Nephron progenitor cell (in vitro differentiated cells): Measurements from ENCODE around the gene C2CD4D.

Experiments
- DNase-seq: peaks from one replicate; pipeline ENCODE4 v3.0.0; 2021
- H3K27ac Mint-ChIP-seq: 2 replicates; pipeline ENCODE4 v1.8.0; 2021; ENCODE audit warnings: mild to moderate bottlenecking, moderate library complexity, mixed read lengths
- H3K27me3 Mint-ChIP-seq: 2 replicates; pipeline ENCODE4 v1.8.0; 2021; ENCODE audit warnings: mild to moderate bottlenecking, low read depth, mixed read lengths; ENCODE audit not compliant: poor library complexity
- H3K36me3 Mint-ChIP-seq: 2 replicates; pipeline ENCODE4 v1.8.0; 2021; ENCODE audit warnings: low read depth, mixed read lengths
- H3K4me1 Mint-ChIP-seq: 2 replicates; pipeline ENCODE4 v1.8.0; 2021; ENCODE audit warnings: mixed read lengths
- H3K4me3 Mint-ChIP-seq: 2 replicates; pipeline ENCODE4 v1.8.0; 2021; ENCODE audit warnings: mild to moderate bottlenecking, moderate library complexity, mixed read lengths
- H3K9me3 Mint-ChIP-seq: 2 replicates; pipeline ENCODE4 v1.8.0; 2021; ENCODE audit warnings: mild to moderate bottlenecking, moderate library complexity, mixed read lengths
- CTCF ChIP-seq: fragments of 200-600 bp; sonication (generic); IDR thresholded peaks from 2 replicates; pipeline ENCODE4 v1.5.0; 2021; ENCODE audit warnings: antibody characterized with exemption

The C2CD4D gene

GRCh38 chr1:151825751-151826660 is 13.6 kb downstream of the C2CD4D start:
- Mint-ChIP-seq H3K4me1 (peaks cover 72% of the 10 kb centered on the region), H3K4me3 (no peak overlapping the region), H3K36me3 (no peaks in the 10 kb centered on the region), H3K27me3 (peaks cover 14% of the 10 kb centered on the region), H3K9me3 (no peaks in the 10 kb centered on the region), H3K27ac (no peak overlapping the region)
- DNase-seq: no peak
- TF ChIP-seq CTCF: no peak

DNA sequence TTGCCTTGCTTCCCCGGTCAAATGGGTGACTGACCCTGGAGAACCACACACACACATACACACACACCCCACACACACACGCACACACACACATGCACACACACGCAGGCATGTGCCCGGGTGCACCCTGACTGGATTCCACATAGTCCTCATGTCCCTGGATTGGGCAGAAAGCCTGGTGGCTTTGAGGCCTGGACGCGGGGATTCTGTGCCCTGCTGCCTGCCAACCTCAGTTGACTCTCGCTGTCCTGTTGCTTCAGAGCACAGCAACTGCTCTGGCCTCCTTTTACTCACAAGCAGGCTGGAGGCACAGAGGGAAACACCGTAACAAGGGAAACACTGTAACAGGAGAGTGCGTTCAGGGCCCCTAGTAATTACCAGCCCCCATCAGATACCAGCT is 14.4 kb downstream of the C2CD4D start:
- Mint-ChIP-seq H3K9me3 (no peaks in the 10 kb centered on the region), H3K4me1 (peaks cover 66% of the 10 kb centered on the region)
- no peak for DNase-seq

DNA sequence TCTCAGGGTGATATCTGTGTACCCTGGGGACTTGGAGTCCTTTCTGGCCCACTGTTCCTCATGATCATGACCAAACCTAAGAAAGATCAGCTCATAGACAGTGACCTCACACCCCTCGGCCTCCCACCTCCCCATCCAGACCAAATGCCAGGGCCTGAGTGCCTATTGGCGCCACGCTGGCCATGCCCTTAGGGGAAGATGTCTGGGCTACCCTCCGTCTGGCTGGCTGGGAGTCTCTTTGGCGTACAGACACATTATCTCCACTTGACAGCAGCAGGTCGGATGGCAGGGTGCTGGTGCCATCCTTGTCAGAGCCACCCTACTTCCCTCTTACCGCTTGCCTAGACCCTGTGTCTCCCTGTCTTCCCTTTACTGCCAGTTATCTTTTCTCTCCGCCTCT is 16.4 kb downstream of the C2CD4D start:
- DNase-seq: no peak
- TF ChIP-seq CTCF: no peak
- Mint-ChIP-seq H3K36me3 (no peaks in the 10 kb centered on the region), H3K27me3 (peaks cover 29% of the 10 kb centered on the region), H3K4me1 (peaks cover 46% of the 10 kb centered on the region), H3K4me3 (no peak overlapping the region), H3K27ac (no peak overlapping the region), H3K9me3 (no peaks in the 10 kb centered on the region)

More for the DNA sequence above, 14.4 kb downstream of the C2CD4D start:
- H3K36me3 Mint-ChIP-seq: no peaks in the 10 kb centered on the region
- H3K27me3 Mint-ChIP-seq: peaks cover 18% of the 10 kb centered on the region
- no peak overlapping the region for H3K4me3 Mint-ChIP-seq
- H3K27ac Mint-ChIP-seq: no peak overlapping the region
- no peak for TF ChIP-seq CTCF

GRCh38 chr1:151822404-151822803 is 17.2 kb downstream of the C2CD4D start:
- Mint-ChIP-seq H3K27ac (no peak overlapping the region), H3K4me1 (peaks cover 38% of the 10 kb centered on the region), H3K9me3 (no peaks in the 10 kb centered on the region), H3K27me3 (peaks cover 32% of the 10 kb centered on the region), H3K36me3 (no peaks in the 10 kb centered on the region), H3K4me3 (no peak overlapping the region)
- DNase-seq: peak; percentile 35
- no peak for TF ChIP-seq CTCF

GRCh38 chr1:151820940-151821339 is 18.7 kb downstream of the C2CD4D start:
- H3K27me3 Mint-ChIP-seq: peaks cover 31% of the 10 kb centered on the region
- no peak for TF ChIP-seq CTCF
- H3K4me3 Mint-ChIP-seq: no peak overlapping the region
- no peak for DNase-seq
- no peaks in the 10 kb centered on the region for H3K9me3 Mint-ChIP-seq
- H3K36me3 Mint-ChIP-seq: no peaks in the 10 kb centered on the region
- H3K4me1 Mint-ChIP-seq: peaks cover 42% of the 10 kb centered on the region
- no peak overlapping the region for H3K27ac Mint-ChIP-seq
